GM18868 (cell line): ENCODE measurements around the gene CRYBB3.
"Not testable (repeated sequence)": the region's sequence is repeated elsewhere in the genome, so short reads cannot be mapped to it uniquely, and the experiment has no call there.

Experiments used
- ATAC-seq: cut with Tn5 transposase; IDR thresholded peaks from one replicate; pipeline ENCODE4 v1.9.1; 2021; ENCODE audit warnings: mild to moderate bottlenecking, moderate library complexity; ENCODE audit not compliant: unreplicated experiment

Gene CRYBB3

GRCh38 chr22:25238058-25238457 lies 38.4 kb downstream of the CRYBB3 start:
- not testable (repeated sequence) for ATAC-seq

- ATAC-seq, result not testable (repeated sequence)
Observed at GRCh38 chr22:25255169-25255568, 55.5 kb downstream of the CRYBB3 start.
